Retinal pigment epithelial cell (primary cell): ENCODE measurements around the gene FMNL2.
A peak's percentile ranks its signal among the peaks of the same experiment; 100 is the strongest.

Source experiments
- DNase-seq: peaks from one replicate; pipeline ENCODE4 v3.0.0-alpha.2; 2010; ENCODE audit warnings: low read depth
- H3K4me3 ChIP-seq: 2 replicates; pipeline ENCODE4 v1.5.1; 2011; ENCODE audit warnings: mild to moderate bottlenecking, low read length, control low read depth, moderate library complexity
- TF ChIP-seq, protein P1 (sequence below): conservative IDR thresholded peaks from 2 replicates; pipeline ENCODE4 v1.5.1; 2011; ENCODE audit warnings: low read depth, low read length, control low read depth, inconsistent platforms

FMNL2 gene

DNA sequence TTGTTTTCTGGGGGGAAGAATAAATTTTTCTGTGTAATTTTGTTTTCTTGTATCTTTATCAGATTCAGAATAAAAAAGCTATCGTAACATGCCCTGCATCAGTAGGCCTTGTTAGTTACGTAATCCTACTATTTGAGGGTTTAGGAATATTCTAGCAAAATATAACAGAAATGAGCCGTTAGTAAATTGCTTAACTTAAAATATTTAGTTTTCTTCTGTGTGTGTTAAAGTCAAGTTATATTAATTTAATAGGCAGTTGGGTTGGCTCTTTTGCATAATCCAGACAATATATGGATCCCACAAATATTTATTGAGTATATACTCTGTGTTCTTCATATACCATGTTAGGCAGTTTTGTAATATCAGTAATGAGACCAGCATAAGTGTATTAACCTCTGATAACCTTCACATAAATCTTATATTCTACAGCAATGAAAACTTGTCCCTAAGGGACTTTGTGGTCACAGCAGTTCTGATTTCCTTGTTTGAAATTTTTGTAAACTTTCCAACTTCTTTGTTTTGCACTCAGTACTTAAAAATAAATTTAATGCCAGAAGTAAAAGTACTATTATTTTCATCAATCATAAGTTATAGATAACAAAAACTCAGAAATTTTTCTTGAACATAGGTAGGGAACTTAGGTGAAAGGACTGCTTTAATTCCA, 151.9 kb downstream of the FMNL2 start:
- DNase-seq = no peak
- TF ChIP-seq, protein P1, sequence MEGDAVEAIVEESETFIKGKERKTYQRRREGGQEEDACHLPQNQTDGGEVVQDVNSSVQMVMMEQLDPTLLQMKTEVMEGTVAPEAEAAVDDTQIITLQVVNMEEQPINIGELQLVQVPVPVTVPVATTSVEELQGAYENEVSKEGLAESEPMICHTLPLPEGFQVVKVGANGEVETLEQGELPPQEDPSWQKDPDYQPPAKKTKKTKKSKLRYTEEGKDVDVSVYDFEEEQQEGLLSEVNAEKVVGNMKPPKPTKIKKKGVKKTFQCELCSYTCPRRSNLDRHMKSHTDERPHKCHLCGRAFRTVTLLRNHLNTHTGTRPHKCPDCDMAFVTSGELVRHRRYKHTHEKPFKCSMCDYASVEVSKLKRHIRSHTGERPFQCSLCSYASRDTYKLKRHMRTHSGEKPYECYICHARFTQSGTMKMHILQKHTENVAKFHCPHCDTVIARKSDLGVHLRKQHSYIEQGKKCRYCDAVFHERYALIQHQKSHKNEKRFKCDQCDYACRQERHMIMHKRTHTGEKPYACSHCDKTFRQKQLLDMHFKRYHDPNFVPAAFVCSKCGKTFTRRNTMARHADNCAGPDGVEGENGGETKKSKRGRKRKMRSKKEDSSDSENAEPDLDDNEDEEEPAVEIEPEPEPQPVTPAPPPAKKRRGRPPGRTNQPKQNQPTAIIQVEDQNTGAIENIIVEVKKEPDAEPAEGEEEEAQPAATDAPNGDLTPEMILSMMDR = no peak
- H3K4me3 ChIP-seq = no peak overlapping the region

DNA sequence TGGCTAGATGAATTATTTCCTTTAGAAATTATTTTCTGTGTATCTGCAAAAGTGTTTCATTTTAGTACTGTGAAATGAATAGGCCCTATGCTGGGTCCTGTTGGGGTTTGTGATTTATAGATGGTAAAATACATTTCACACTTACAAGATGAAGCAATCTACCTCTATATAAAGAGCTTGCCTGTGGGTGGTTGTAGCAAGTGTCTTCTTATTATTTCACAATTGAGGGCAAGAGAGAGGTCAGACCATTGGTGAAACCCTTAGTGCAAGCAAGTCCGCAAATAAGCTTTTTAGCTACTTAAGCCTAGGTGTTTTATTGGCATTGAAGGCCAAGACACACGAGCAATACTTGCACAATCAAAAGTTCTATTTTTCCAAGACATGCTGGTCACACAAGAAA, 153.1 kb downstream of the FMNL2 start:
- TF ChIP-seq, protein P1 = no peak
- no peak overlapping the region for H3K4me3 ChIP-seq
- DNase-seq = no peak

DNA sequence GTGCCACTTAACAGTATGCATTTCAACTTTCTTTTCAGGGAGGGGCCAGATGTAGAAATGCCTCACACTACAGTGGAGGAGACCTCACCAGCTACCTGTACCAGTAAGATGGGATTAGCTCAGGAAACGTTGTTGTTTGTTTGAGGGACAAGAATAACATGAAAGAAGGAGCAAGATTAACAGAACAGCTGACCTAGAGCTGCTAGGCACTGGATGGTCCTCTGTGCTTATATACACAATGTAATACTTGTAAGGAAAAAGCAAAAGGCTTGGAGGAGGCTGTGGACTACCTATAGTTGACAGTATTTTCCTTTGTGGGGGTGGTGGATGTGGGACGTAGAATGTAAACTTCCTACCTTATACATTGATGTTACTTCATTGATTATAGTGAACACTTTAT, 154.4 kb downstream of the FMNL2 start:
- peak; percentile 50 for DNase-seq
- no peak overlapping the region for H3K4me3 ChIP-seq
- TF ChIP-seq, protein P1 = no peak

DNA sequence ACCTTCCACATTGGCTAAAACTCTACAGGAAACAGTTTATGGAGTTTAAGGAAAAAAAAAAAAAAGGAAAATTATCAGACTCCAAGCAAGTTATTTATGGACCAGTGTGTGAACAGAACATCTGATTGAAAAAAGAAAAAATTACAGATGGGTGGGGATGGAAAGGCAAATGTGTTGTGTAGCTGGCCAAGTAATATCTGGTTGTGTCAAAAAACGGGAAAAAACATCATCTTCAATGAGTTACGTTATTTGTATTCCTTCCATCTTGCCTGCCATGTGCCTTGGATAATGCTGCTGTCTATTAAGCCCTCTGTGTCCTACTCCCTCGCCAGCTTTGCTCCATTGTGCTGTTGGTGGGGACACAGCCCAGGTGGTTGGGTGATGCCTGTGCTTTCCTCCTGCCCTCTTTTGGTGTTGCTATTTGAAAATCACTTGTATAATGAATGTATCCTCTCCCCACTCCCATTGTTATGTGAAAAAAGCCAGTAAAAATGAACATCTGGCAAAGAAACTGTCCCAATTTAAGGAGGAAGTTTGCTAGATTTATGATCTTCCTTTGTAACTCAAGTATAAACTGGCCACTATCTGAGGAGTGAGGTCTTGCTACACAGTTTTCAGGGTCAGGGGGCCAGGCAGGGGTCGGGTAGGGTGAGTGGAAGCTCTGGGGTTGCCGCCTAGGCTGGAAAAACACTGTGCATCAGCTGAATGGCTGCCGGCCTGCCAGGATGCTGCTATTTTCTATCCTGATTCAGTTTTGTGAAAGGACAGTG, 155.9 kb downstream of the FMNL2 start:
- TF ChIP-seq, protein P1 = no peak
- no peak for DNase-seq
- H3K4me3 ChIP-seq = no peak overlapping the region

DNA sequence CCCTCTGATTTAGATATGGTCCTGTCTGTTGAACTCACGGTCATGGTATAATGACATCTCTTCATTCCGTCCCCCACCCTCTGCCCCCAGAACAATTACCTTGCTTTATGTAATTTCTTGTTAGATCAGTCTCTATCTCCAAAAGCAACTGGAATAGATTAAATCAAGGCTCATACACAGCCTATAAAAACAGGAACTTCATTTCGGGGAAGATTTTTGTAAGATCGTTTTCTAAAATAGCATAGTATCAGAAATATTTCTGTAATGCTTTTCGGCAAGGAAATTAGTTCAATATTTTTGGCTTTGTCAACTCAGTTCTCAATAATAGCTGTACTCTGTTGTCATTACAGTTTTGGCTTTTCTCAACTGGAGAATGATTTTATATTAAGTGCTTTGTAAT, 157.2 kb downstream of the FMNL2 start:
- TF ChIP-seq, protein P1 = no peak
- H3K4me3 ChIP-seq = no peak overlapping the region
- no peak for DNase-seq

DNA sequence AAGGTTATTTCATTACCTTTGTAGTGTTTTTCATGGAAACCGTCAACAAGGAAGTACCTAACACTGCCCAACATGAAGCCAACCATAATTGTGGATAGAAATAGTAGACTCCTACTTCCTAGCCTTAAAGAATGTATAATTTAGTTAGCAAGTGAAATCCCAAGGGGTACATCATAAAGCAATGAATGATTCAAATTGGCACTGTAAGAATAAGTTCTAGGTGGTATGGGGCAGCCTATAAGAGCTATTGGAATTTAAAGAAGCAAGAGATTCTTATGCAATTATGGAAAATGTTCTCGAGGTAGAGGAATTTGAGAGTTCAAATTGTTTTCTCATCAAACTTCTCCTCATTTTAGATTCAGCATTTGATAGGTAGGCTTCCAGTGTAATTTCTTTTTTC, 157.9 kb downstream of the FMNL2 start:
- no peak for DNase-seq
- no peak overlapping the region for H3K4me3 ChIP-seq
- TF ChIP-seq, protein P1 = no peak

DNA sequence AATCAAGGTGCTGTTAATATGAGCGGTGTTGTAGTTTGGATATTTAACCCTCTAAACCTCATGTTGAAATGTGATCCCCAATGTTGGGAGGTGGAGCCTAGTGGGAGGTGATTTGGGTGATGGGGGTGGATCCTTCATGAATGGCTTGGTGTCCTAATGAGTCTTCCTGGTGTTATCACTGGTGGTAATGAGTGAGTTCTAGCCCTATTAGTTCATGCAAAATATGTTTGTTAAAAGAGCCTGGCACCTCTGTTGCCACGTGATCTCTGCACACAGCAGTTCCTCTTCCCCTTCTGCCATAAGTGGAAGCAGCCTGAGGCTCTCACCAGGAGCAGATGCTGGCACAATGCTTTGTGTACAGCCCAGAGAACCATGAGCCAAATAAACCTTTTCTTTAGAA, 158.4 kb downstream of the FMNL2 start:
- no peak overlapping the region for H3K4me3 ChIP-seq
- no peak for DNase-seq
- TF ChIP-seq, protein P1 = no peak
